ENCODE data around the gene NOS1AP. TPM values are rescaled to one million over a fixed set of nuclear protein-coding genes. Genes with fewer than 3 reads are reported as not detected.

The NOS1AP gene
- total and polyA plus RNA-seq, 2 donors (not counting 3 experiments of a cell fraction or from before 2014, with no cell fraction given) = 1.3 to 5.4 TPM

DNA sequence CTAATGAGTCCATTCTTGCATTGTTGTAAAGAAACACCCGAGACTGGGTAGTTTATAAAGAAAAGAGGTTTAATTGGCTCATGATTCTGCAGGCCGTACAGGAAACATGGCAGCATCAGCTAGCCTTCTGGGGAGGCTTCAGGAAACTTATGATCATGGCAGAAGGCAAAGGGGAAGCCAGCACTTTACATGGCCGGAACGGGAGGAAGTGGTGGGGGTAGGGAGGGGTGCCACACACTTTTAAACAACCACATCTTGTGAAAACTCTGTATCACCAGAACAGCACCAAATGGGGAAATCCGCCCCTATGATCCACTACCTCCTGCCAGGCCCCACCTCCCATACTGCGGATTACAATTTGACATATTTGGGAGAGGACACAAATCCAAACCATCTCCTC lies 43.9 kb downstream of the NOS1AP start:
- TF ChIP-seq, protein P1, sequence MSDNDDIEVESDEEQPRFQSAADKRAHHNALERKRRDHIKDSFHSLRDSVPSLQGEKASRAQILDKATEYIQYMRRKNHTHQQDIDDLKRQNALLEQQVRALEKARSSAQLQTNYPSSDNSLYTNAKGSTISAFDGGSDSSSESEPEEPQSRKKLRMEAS (IDR thresholded peaks at IDR 0.05; ENCODE audit: insufficient read depth, insufficient read length) = no peak
- H2AFZ ChIP-seq (ENCODE audit: low read depth, low read length) = no peak overlapping the region
- dilution Hi-C loops (cut with MboI; ENCODE audit: extremely low pct_ligation_motif_present, low sequenced_read_pairs) (no loop called here), intact Hi-C loops (cut with micrococcal nuclease) (no loop called here)
- DNase-seq (ENCODE audit: low read depth, low spot score) = no peak
- ChIA-PET CTCF (interaction anchor here (1.8 kb wide), 1 partner anchor 11 kb away, joined by 4 read pairs; no protein-coding TSS in a partner anchor), POLR2A (no interaction called here)
- FAIRE-seq = no peak
- H3K79me2 ChIP-seq (ENCODE audit: control insufficient read depth, insufficient read depth, low read length) = no peaks in the 10 kb centered on the region
- H3K27ac ChIP-seq (ENCODE audit: insufficient read depth, low read depth, low read length) = no peak overlapping the region
- no peaks in the 10 kb centered on the region for H3K27me3 ChIP-seq (ENCODE audit: control insufficient read depth in 2 of 2, insufficient read depth in 2 of 2, low read length in 2 of 2)
- no peak overlapping the region for H3K9ac ChIP-seq (replicated peaks; ENCODE audit: extremely low read depth, insufficient read depth, low read length)
- no peaks in the 10 kb centered on the region for H3K9me3 ChIP-seq (replicated peaks; ENCODE audit: control insufficient read depth, insufficient read depth, low read length)
- no peaks in the 10 kb centered on the region for H4K20me1 ChIP-seq (replicated peaks; ENCODE audit: control insufficient read depth, extremely low read depth, insufficient read depth, low read length)
- no peaks in the 10 kb centered on the region for H3K9me1 ChIP-seq (replicated peaks; ENCODE audit: control insufficient read depth, extremely low read depth, insufficient read depth, low read length)
- H3K4me2 ChIP-seq (ENCODE audit: insufficient read depth, low read length) = no peak overlapping the region
- H3K4me3 ChIP-seq (replicated peaks in 1 of 3; ENCODE audit: insufficient read depth in 1 of 3, low read depth in 1 of 3, low read length in 3 of 3) = no peak overlapping the region
- BruUV-seq (replicated peaks) = no TSS peak
- no peaks in the 10 kb centered on the region for H3K4me1 ChIP-seq (ENCODE audit: control insufficient read depth, extremely low read depth, insufficient read depth, low read length)
- no peaks in the 10 kb centered on the region for H3K36me3 ChIP-seq (ENCODE audit: control insufficient read depth in 2 of 2, extremely low read depth in 1 of 2, insufficient read depth in 2 of 2, low read length in 2 of 2)

DNA sequence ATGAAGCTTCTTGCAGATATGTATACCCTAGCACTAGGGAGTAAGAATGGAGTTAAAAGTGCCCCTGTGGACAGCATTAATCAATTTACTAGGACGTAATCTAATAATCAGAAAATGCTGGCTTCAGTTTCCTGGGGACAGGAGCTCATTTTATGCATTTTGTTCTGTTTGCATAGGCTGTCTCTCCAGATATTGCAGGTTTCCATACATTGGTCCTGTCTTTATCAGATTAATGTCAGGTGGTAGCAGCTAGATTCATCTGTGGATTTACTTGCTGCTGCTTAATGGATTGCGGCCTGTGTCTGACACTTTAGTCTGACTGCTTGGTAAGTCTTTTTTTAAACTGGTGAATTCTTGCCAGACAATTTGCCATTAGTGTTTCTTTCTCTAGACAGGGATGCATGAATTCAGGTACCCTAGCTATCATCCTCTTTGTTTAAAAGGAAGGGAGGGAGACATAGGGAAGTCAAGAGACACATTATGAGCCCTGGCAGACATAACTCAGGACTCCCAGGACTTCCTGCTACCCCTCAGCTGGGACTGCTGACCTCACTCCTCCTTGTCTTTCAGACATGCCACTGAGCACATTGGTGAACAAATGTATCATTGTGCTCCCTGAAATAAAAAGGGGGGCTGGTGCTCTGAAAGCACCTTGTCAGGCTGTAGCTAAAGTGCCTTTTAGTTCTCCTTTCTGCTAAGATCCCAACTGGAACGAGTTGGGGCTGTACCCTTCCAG lies 47.7 kb downstream of the NOS1AP start:
- ChIA-PET CTCF (interaction anchor here (0.8 to 1.6 kb wide), 4 partner anchors 16 to 113 kb away, joined by 3 to 5 read pairs (median 4); no protein-coding TSS in a partner anchor), POLR2A (no interaction called here)
- Histone ChIP-seq H3K4me3 (replicated peaks in 1 of 3; ENCODE audit: insufficient read depth in 1 of 3, low read depth in 1 of 3, low read length in 3 of 3) (no peak overlapping the region), H3K36me3 (ENCODE audit: control insufficient read depth in 2 of 2, extremely low read depth in 1 of 2, insufficient read depth in 2 of 2, low read length in 2 of 2) (no peaks in the 10 kb centered on the region), H3K9me3 (replicated peaks; ENCODE audit: control insufficient read depth, insufficient read depth, low read length) (no peaks in the 10 kb centered on the region), H3K79me2 (ENCODE audit: control insufficient read depth, insufficient read depth, low read length) (no peaks in the 10 kb centered on the region), H4K20me1 (replicated peaks; ENCODE audit: control insufficient read depth, extremely low read depth, insufficient read depth, low read length) (no peaks in the 10 kb centered on the region), H3K27me3 (ENCODE audit: control insufficient read depth in 2 of 2, insufficient read depth in 2 of 2, low read length in 2 of 2) (no peaks in the 10 kb centered on the region), H3K4me1 (ENCODE audit: control insufficient read depth, extremely low read depth, insufficient read depth, low read length) (no peaks in the 10 kb centered on the region), H2AFZ (ENCODE audit: low read depth, low read length) (no peak overlapping the region), H3K27ac (ENCODE audit: insufficient read depth, low read depth, low read length) (no peak overlapping the region), H3K9ac (replicated peaks; ENCODE audit: extremely low read depth, insufficient read depth, low read length) (no peak overlapping the region), H3K4me2 (ENCODE audit: insufficient read depth, low read length) (no peak overlapping the region), H3K9me1 (replicated peaks; ENCODE audit: control insufficient read depth, extremely low read depth, insufficient read depth, low read length) (no peaks in the 10 kb centered on the region)
- BruUV-seq (replicated peaks) = no TSS peak
- dilution Hi-C loops (cut with MboI; ENCODE audit: extremely low pct_ligation_motif_present, low sequenced_read_pairs) = no loop called here
- FAIRE-seq (no peak), DNase-seq (ENCODE audit: low read depth, low spot score) (no peak)
- intact Hi-C loops (cut with micrococcal nuclease) = no loop called here
- TF ChIP-seq EZH2 (IDR thresholded peaks at IDR 0.05; ENCODE audit: borderline replicate concordance, low read depth, low read length, severe bottlenecking) = no peak
